OCI-LY7 (cell line): ENCODE data around the gene HLF. TPM values are rescaled to one million over a fixed set of nuclear protein-coding genes. Genes with fewer than 3 reads are reported as not detected.

Experiments used
- BruUV-seq: library from RNA; stranded (reverse); fragments of 400-500 nt; replicated peaks from 2 replicates; lab custom pipeline; 2021; lab: Mats Ljungman, UMichigan
- CTCF ChIA-PET: fragments of 300-600 bp; sonication (Branson Sonifier 250); formaldehyde crosslinking; loops from one replicate; lab custom pipeline; 2022; ENCODE audit warnings: antibody characterized with exemption; ENCODE audit not compliant: unreplicated experiment; lab: Charles Lee
- POLR2A ChIA-PET: fragments of 300-600 bp; sonication (Branson Sonifier 250); formaldehyde crosslinking; loops from one replicate; lab custom pipeline; 2022; ENCODE audit warnings: antibody characterized with exemption; lab: Charles Lee
- DNase-seq: peaks from one replicate; pipeline ENCODE4 v3.0.0-alpha.2; 2015; ENCODE audit warnings: low spot score
- H2AFZ ChIP-seq: fragments of 200-600 bp; sonication (generic), shearing (Covaris generic); 2 replicates; pipeline ENCODE4 v1.6.1; 2014; ENCODE audit warnings: mild to moderate bottlenecking, antibody characterized with exemption, low read length, moderate library complexity
- H3K27ac ChIP-seq: fragments of 200-600 bp; sonication (generic); 2 replicates; pipeline ENCODE4 v1.5.1; 2014; ENCODE audit warnings: mixed run types, low read depth, mild to moderate bottlenecking, moderate library complexity, low read length, inconsistent platforms; ENCODE audit not compliant: poor library complexity, severe bottlenecking
- H3K36me3 ChIP-seq: fragments of 200-600 bp; sonication (generic); 2 replicates; pipeline ENCODE4 v1.6.1; 2014; ENCODE audit warnings: mild to moderate bottlenecking, antibody characterized with exemption, low read length, moderate library complexity, mixed read lengths; ENCODE audit not compliant: insufficient read depth
- H3K4me1 ChIP-seq: fragments of 200-600 bp; sonication (generic); 2 replicates; pipeline ENCODE4 v1.5.1; 2014; ENCODE audit warnings: mild to moderate bottlenecking, low read length; ENCODE audit not compliant: insufficient read depth, poor library complexity, severe bottlenecking
- H3K4me2 ChIP-seq: fragments of 200-600 bp; sonication (generic); 2 replicates; pipeline ENCODE4 v1.6.1; 2014; ENCODE audit warnings: mild to moderate bottlenecking, low read length
- H3K4me3 ChIP-seq: fragments of 200-600 bp; sonication (generic); 2 replicates; pipeline ENCODE4 v1.5.1; 2014; ENCODE audit warnings: mild to moderate bottlenecking, low read depth, low read length; ENCODE audit not compliant: poor library complexity, severe bottlenecking
- H3K79me2 ChIP-seq: fragments of 200-600 bp; sonication (generic); 2 replicates; pipeline ENCODE4 v1.6.1; 2016; ENCODE audit warnings: low read depth, mild to moderate bottlenecking, low read length, moderate library complexity, mixed read lengths; ENCODE audit not compliant: insufficient read depth
- H3K9me2 ChIP-seq: fragments of 200-600 bp; sonication (generic); 2 replicates; pipeline ENCODE4 v1.6.1; 2016; ENCODE audit warnings: mild to moderate bottlenecking, low read length, mixed read lengths; ENCODE audit not compliant: insufficient read depth
- H3K9me3 ChIP-seq: fragments of 200-600 bp; sonication (generic); 2 replicates; pipeline ENCODE4 v1.6.1; 2014; ENCODE audit warnings: mild to moderate bottlenecking, mixed run types, low read length, mixed read lengths
- H4K20me1 ChIP-seq: fragments of 200-600 bp; sonication (generic); 2 replicates; pipeline ENCODE4 v1.6.1; 2014; ENCODE audit warnings: mild to moderate bottlenecking, antibody characterized with exemption, low read length, moderate library complexity, mixed read lengths; ENCODE audit not compliant: insufficient read depth
- CTCF ChIP-seq: fragments of 200-600 bp; sonication (generic); conservative IDR thresholded peaks from 2 replicates; pipeline ENCODE4 v1.5.1; 2014; ENCODE audit warnings: mild to moderate bottlenecking, antibody characterized with exemption, low read length, moderate library complexity, mixed read lengths
- EZH2phosphoT487 ChIP-seq: fragments of 200-600 bp; sonication (generic); IDR thresholded peaks from 2 replicates; pipeline ENCODE4 v1.6.1; 2018; ENCODE audit warnings: low read depth, borderline replicate concordance, mild to moderate bottlenecking, mixed run types, antibody characterized with exemption, low read length, moderate library complexity, mixed read lengths
- intact Hi-C: fragments of 100-400 bp; cut with micrococcal nuclease; formaldehyde crosslinking; loops from one replicate; pipeline ENCODE4 v1.10.0; 2022; ENCODE audit not compliant: unreplicated experiment
- total RNA-seq, 2 experiments: library from RNA; depleted of rRNA in 1 of 2; stranded (reverse); fragments of >200 nt in 1 of 2; shearing (Covaris generic) in 1 of 2; gene quantifications; 2 replicates each; pipeline ENCODE4 v1.2.3, GENCODE V29; 2014 to 2022

HLF gene
- total RNA-seq, 2 experiments from 2014 or later: 0.13 TPM; not detected in 1

- Histone ChIP-seq H3K9me2 (no peaks in the 10 kb centered on the region), H3K79me2 (no peaks in the 10 kb centered on the region), H2AFZ (no peak overlapping the region), H3K4me3 (no peak overlapping the region), H3K36me3 (no peaks in the 10 kb centered on the region), H3K9me3 (no peaks in the 10 kb centered on the region), H3K4me2 (no peak overlapping the region), H4K20me1 (no peaks in the 10 kb centered on the region), H3K4me1 (no peaks in the 10 kb centered on the region), H3K27ac (no peak overlapping the region)
- ChIA-PET CTCF (no interaction called here), POLR2A (no interaction called here)
- no peak for DNase-seq
- TF ChIP-seq EZH2phosphoT487 (no peak), CTCF (no peak)
- intact Hi-C loops: no loop called here
- BruUV-seq: no TSS peak
Measured at GRCh38 chr17:55303701-55304145, 39.0 kb downstream of the HLF start.

GRCh38 chr17:55304171-55304859 lies 39.6 kb downstream of the HLF start:
- Histone ChIP-seq H3K79me2 (no peaks in the 10 kb centered on the region), H4K20me1 (no peaks in the 10 kb centered on the region), H3K9me2 (no peaks in the 10 kb centered on the region), H3K4me2 (no peak overlapping the region), H2AFZ (no peak overlapping the region), H3K36me3 (no peaks in the 10 kb centered on the region), H3K4me1 (no peaks in the 10 kb centered on the region), H3K27ac (no peak overlapping the region), H3K9me3 (no peaks in the 10 kb centered on the region), H3K4me3 (no peak overlapping the region)
- CTCF ChIA-PET: no interaction called here
- intact Hi-C loops: no loop called here
- DNase-seq: no peak
- TF ChIP-seq EZH2phosphoT487 (no peak), CTCF (no peak)
- no TSS peak for BruUV-seq
- POLR2A ChIA-PET: no interaction called here

- H3K9me3 ChIP-seq: no peaks in the 10 kb centered on the region
- H3K4me3 ChIP-seq: no peak overlapping the region
- H3K9me2 ChIP-seq: no peaks in the 10 kb centered on the region
- CTCF ChIA-PET: no interaction called here
- H3K4me2 ChIP-seq: no peak overlapping the region
- intact Hi-C loops: no loop called here
- no peaks in the 10 kb centered on the region for H3K4me1 ChIP-seq
- H2AFZ ChIP-seq: no peak overlapping the region
- no peak for DNase-seq
- BruUV-seq: no TSS peak
- no peaks in the 10 kb centered on the region for H3K79me2 ChIP-seq
- no peaks in the 10 kb centered on the region for H3K36me3 ChIP-seq
- H3K27ac ChIP-seq: no peak overlapping the region
- POLR2A ChIA-PET: no interaction called here
- no peaks in the 10 kb centered on the region for H4K20me1 ChIP-seq
- TF ChIP-seq CTCF (no peak), EZH2phosphoT487 (no peak)
Measured at GRCh38 chr17:55305321-55306087, 40.7 kb downstream of the HLF start.
